Stimulated activated CD4-positive, alpha-beta T cell treated with anti-CD3 and anti-CD28 coated beads, Interleukin-4, amount 100 ng/mL, for 24 hours (primary cell): ENCODE measurements around the gene LEF1.

Experiments
- DNase-seq: peaks from one replicate; pipeline ENCODE4 v3.0.0-alpha.2; 2020

The LEF1 gene

GRCh38 chr4:108146819-108147218, 21.9 kb downstream of the LEF1 start:
- DNase-seq: no peak

DNA sequence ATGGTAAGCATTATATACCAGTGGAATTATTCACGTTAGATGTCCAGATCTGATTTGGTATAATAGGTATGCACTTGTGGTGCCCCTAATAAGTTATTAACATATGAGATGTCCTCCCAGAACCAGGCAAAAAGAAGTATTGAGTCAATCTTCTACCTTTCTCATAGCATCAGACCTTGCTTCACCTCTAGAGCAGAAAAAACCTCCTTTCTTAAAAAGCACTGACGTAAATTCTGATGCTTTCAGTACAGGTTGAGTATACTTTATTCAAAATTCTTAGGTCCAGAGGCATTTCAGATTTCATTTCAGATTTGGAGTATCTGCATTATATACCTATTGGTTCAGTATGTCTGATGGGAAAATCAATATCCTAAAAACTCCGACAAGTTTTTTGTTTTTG, 22.4 kb downstream of the LEF1 start:
- DNase-seq: no peak

GRCh38 chr4:108144451-108144850, 24.3 kb downstream of the LEF1 start:
- DNase-seq: peak; percentile 54

- DNase-seq: no peak
These were observed 25.2 kb downstream of the LEF1 start for GRCh38 chr4:108143515-108143914.

- no peak for DNase-seq
These were observed 25.9 kb downstream of the LEF1 start for GRCh38 chr4:108142870-108143269.

- DNase-seq: no peak
These were observed 27.4 kb downstream of the LEF1 start for GRCh38 chr4:108141213-108141950.

DNA sequence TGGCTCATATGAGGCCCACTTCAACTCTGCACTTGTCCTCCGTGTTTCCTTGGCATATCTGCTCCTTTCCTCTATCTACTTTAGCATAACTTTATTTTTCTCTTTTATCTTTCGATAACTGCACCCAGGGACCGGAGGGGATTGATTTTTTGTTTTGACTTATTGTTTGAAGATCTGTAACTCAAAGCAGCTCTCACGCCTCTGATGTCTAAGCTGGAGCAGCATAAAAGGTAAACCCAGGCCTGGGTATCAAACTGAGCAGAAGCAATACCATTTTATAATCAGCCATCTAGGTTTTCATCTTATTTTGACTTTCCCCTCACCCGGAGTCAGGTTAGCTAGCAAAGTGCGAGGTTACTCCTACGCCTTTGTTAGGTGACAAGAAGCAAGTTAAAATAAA, 28.4 kb downstream of the LEF1 start:
- DNase-seq: no peak

- DNase-seq: no peak
These were observed 29.6 kb downstream of the LEF1 start for GRCh38 chr4:108139089-108139488.

DNA sequence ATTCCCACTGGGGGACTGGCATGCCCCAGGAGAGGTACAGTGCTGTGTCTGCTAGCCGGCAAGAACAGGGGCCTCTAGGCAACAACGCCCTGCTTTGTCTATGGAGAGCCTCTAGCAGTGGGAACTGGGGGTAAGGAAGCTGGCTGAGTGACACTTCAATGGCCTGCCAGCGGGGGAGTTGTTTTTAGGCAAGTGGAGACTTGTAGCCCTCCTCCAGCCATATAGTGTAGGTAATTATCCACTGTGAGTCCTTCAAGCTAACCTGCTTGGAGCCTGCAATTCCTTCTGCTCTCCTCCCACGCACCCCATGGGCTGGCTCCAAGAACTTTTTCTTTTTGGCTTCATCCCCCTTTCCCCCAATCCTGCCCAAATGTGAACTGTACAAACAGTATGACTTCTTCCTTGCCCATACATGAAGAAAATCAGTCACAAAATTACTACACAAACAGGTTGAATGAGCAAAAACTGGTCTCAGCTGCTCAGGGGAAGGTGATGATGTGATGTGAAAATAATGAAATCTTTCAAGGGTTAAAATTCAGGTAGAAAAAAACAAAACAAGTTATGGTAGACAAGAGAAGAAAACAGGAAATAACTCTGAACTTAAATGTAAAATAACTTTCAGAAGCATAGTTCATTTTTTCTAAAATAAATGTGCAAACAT, 33.1 kb downstream of the LEF1 start:
- no peak for DNase-seq

GRCh38 chr4:108130955-108131354, 37.8 kb downstream of the LEF1 start:
- no peak for DNase-seq

DNA sequence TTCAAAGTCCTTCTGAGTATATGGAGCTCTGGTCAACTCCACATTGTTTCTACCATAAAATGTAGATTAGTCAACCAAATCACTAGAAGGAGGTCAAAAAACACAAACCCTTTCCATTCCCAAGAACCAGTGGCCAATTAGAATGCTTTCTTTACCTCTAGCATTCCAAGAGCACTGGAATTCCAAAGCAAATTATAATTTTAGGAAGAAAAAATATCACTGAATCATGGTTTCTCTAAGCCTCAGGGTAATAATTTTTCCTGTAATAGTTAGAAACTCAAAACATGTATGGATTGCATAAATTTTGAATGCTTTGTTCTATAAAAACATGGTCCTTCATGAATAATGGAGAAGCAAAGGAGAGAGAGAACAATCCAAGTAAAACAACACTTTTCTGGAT, 39.5 kb downstream of the LEF1 start:
- DNase-seq: no peak

GRCh38 chr4:108126806-108127205, 41.9 kb downstream of the LEF1 start:
- DNase-seq: no peak

- no peak for DNase-seq
These were observed 47.9 kb downstream of the LEF1 start for GRCh38 chr4:108120789-108121188.

DNA sequence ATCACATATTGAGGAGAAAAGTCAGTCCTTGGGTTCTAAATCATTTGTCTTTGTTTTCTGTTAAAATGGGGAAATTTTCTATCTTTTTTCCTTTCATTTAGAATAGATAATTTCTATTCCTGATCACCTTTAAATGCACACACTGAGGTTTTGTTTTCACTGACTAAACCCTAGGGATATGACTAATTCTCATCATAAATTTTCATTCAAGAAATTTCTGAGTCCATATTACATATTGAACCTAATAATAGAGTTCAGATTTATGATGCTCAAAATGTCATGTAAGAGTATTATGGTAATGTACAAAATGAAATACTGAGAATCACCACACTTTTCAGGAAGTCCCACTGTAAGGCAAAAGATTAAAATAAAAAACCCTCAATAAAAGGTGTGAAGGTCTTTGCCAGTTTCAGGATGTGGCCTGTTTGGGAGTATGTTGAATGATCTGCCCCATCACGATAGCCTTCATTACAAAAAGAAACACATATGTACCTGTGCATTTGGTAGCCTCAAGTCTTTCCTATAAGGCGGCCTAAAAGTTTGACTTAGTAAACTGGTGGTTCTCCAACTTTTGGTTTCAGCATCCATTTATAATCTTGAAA, 49.4 kb downstream of the LEF1 start:
- DNase-seq: no peak

DNA sequence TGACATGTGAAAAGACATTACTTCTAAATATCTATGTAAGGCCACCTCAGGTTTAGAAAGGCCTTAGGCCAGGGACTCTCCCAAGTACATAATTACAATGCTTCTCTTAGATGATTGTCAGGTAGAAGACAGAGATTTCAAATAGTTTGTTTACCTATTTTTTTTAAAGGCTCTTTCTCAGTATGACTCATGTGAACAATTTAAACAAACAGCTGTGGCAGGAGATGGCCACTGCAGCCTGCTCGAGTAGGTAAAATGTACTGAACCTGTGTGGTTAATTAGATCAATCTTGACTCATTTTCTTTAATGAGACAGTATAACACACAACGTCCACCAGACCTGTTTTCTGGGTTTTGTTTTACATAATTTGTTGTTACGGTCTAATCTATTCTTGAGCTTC, 50.2 kb downstream of the LEF1 start:
- no peak for DNase-seq

- no peak for DNase-seq
These were observed 51.1 kb downstream of the LEF1 start for GRCh38 chr4:108117418-108118182.

- DNase-seq: peak; percentile 47
These were observed 52.1 kb downstream of the LEF1 start for GRCh38 chr4:108116423-108117168.

- DNase-seq: no peak
These were observed 53.6 kb downstream of the LEF1 start for GRCh38 chr4:108115168-108115526.

- no peak for DNase-seq
These were observed 54.2 kb downstream of the LEF1 start for GRCh38 chr4:108114503-108114902.

GRCh38 chr4:108113229-108113628, 55.5 kb downstream of the LEF1 start:
- DNase-seq: peak; percentile 52

GRCh38 chr4:108111781-108112180, 57.0 kb downstream of the LEF1 start:
- no peak for DNase-seq

GRCh38 chr4:108110450-108110849, 58.3 kb downstream of the LEF1 start:
- DNase-seq: no peak

DNA sequence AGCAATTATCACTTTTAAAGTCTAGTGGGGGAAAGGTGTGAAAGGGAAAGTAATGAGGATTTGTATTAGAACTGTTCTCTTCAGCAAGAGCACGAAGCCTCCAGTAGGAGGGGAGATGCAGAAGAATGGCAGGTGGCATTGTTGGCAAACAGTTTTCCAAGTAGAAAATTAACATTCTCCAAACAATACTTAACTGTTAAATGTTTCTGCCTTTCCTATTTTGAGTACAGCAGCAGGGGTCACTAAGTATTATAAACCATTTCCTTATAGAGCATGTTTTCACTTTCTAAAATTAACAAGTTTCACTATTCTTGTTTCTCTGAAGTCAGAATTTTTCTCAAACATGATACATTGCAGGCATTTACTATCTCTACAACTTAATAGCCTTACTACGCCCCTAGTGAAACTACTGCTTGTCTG, 58.7 kb downstream of the LEF1 start:
- DNase-seq: no peak
